ENCODE data around the gene QRICH1.

Gene QRICH1, protein sequence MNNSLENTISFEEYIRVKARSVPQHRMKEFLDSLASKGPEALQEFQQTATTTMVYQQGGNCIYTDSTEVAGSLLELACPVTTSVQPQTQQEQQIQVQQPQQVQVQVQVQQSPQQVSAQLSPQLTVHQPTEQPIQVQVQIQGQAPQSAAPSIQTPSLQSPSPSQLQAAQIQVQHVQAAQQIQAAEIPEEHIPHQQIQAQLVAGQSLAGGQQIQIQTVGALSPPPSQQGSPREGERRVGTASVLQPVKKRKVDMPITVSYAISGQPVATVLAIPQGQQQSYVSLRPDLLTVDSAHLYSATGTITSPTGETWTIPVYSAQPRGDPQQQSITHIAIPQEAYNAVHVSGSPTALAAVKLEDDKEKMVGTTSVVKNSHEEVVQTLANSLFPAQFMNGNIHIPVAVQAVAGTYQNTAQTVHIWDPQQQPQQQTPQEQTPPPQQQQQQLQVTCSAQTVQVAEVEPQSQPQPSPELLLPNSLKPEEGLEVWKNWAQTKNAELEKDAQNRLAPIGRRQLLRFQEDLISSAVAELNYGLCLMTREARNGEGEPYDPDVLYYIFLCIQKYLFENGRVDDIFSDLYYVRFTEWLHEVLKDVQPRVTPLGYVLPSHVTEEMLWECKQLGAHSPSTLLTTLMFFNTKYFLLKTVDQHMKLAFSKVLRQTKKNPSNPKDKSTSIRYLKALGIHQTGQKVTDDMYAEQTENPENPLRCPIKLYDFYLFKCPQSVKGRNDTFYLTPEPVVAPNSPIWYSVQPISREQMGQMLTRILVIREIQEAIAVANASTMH

DNA sequence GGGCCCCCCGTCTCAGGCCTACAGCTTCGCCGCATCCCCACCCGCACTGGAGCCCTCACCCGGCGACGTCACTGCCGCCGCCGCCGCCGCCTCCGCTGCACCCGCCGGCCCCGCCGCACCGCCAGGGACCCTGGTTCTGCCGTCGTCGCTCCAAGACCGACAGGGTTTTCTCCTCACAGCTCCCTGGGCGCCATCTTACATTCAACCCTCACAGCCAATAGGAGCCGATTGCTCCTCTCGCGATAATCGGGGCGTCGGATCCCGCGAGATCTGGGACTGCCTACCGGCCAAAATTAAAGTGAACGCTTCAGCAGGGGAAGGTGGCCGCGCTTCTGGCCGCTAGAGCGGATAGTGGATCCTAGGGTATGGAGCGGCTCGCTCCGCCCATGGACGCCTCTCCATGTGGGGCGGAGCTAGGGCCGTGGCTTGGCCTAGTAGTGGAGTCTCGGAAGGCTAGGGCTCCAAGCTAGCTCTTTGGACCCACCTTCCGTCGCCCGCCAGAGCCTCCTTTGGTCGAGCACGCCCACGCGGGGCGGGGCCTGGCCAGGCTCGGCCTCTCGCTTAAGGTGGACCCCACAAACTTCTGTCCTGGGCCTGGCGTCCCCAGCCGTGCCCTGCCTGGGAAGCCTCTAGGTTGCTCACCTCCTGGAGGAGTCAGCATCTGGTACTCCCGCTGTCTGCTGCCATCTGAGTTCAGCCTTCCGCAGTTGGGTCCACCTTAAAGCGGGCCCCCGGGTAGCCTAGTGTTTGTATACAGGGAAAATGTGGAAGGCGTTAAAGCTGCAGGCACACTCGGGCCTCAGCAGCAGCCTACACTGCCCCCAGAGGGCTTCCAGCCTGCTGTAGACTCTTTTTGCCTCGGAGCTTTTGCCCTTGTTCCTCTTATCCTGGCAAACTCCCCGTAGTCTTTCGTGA lies at the start of gene QRICH1:
QRICH1 (minus strand) TSS at position 219 of the 915 bp plus-strand sequence. CDS start 17,054 bp downstream, outside the sequence.
- peak; percentile 97 for DNase-seq

DNA sequence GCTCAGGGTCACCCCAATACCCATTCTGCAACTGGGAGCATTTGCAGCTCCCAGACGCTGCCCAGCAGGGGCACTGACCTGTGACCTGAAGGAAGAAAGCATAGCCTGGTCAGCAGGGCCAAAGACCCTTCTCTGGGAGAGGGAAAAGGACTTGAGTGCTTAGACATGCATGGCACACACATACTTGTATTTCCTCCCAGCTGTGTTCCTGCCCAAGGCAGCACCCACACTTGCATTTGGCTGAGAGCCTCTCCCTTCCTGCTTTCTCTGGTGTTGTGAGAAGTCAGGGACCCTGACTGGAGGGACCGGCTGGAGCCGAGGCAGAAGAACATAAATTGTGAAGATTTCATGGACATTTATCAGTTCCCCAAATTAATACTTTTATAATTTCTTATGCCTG lies 46.2 kb upstream of the QRICH1 start:
- no peak for DNase-seq

DNA sequence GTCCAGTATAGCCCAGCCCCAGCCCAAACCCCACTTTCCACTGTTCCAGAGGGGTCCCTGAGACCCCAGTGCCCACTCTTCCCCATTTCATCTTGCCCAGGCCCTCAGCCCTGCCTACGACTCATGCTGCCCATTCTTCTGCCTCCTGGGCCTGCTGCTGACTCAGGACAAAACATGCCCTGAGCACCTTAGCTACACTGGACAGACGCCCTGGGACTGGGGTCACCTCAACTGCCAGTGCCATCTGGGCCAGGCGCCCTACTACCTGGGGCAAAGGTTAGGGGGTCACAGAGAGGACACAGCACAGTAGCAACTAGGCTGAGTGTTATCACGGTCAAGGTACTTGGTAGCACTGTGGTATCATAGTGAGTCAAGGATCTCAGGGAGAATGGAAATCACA lies 41.6 kb upstream of the QRICH1 start:
- no peak for DNase-seq

DNA sequence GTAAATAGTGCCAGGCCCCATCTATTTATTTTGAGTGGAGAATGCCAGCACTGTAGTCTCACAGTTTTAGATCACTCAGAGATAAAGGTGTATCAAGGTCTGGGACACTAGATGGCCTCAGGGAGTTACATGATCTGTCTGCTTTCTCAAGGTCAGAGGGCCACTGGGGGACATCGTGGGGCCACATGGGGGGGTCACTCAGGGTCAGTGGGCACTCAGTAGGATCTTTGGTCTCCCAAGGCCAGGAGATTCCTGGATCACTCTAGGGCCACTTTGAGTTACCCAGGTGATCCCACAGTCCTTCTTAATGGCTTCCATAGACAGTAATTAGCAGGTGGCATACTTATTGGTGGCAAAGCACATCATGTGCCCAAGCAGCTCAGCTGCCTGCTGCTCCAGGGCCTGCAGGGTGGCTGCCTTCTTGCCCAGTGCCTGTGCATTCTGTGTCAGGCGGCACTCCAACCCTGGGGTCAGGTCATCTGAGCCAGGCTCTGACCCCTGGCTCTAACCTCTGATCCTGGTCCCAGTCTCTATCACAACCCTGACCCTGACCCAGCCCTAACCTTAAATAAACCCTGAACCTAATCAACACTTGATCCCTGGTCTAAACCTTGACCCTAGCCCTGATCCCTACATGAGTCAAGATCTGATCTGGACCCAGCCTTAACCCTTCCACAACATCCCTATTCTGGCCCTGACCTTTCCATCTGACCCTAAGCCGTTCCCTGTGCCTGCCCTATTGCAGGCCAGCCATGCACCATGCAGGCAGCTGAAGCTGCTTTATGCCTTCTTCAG lies 40.8 kb upstream of the QRICH1 start:
- DNase-seq = no peak

DNA sequence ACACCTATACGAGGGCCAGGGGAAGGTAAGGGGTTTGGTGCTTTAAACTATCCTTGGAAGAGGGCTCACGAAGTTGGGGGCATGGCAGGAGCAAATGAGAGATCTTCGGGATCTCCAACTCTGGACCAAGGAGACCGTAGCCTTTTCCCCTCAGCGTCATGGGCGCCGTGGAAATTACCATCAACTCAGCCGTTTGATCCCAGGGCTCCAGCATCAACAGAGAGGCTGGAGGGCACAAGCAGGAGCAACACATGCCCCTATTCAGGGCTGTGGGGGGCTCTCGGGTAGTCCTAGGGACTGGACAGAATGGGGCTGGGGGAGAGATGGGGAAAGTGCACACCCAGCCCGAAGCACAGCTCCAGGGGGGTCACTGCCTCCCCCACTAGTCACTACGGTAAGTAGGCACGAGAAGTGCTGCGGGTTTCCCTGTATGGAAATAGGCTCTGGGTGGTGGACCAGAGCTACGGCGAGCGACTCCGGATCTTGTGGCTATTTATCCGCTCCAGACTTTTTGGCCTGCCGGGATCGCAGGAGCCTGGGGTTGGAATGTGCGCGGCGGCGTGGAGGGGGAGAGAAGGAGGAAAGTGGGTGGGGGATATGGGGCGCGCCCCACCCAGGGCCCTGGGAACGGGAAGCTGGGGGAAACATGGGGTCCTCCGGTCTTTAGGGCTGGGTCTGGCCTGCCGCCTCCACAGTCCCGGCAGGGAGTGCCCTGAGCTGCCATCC lies 39.5 kb upstream of the QRICH1 start:
- DNase-seq = peak; percentile 76

DNA sequence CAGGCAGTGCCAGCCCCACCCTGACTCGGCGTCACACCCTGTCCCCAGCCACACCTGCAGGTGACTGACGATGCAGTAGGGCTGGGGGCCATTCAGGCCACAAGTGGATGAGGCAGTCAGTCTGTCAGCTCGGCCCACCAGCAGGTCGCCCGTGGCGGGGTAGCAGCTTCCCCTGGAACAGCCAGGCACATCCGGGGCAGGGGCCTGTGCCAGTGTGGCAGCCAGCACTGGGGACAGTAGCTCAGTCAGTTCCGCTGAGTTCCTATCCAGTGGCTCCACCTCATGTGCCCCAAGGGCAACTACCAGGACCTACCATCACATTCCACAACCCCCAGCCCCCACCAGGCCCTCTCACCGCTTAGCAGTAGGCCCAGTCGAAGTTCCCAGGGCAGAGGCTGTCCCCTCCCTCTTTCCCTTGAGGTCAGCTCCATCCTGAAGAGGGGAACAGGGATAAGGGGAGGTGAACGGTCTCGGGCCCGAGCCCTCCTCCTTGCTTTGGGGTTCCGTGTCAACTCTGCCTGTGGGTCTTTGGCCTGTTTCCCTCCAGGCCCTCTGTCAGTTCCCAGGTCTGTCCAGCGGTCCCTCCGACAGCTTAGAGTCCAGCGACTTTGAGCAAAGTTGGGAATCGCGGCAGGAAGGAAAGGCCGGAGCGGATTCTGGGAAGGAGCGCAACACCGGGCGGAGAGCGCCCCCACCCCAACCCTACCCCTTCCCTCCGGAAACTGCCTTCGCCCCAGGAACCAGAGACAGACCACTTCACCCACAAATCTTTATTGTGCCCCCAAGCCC lies 38.8 kb upstream of the QRICH1 start, which contains the start of gene LAMB2:
LAMB2 (minus strand) TSS at position 614 of the 789 bp plus-strand sequence; CDS start at position 431, 183 bp downstream.
- DNase-seq = peak; percentile 82

DNA sequence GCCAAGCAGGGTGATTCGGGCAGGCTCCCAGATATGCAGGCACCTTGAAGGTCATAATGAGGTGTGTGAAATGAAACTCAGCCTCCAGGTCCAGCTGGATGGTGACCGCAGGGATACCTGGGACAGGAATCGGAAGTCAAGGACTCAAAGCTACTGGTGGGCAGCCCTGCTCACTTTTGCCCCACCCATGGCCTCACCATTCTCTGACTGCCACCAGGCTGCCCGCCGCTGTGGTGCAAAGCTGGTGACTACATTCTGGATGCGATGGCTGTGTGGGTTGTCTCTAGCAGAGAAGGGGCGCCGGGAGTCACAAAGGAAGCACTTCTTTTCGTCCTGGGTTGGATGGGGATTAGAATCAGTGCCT lies 38.2 kb upstream of the QRICH1 start:
- no peak for DNase-seq

DNA sequence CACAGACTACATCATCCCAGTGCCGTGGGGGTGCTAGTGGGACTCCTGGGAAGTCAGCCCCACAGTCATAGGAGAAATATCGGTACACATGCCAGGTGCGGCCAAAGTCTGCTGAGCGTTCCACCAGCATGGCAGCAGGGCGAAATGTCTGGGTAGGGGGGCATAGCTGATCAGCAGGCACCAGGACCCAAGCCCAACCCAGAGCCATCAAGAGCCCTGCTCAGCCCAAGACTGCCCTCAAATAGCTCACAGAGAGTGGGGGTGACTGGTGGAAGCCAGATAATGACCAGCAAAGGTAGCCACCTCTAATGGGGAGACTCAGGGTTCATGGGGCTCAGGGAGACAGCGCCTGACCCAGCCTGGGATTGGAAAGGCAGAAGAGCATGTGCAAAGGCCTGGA lies 37.7 kb upstream of the QRICH1 start:
- DNase-seq = no peak

DNA sequence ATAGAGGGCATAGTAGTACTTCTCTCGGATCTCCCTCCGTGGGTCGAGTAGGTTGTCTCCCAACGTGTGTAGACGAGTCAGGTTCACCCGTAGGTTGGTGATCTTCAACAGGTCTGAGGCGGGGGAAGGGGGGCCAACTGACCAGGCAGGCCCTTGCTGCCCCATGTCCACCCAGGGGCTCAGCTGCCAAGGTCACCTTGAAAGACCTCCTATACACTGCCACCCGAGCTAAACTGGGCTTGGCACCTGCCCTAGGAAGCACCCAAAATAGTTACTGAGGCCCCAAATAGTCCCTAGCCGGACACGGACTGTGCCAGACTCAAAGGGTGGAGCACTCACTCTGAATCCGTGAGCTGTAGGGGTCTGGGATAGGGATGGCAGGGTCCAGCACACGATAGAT lies 37.2 kb upstream of the QRICH1 start:
- DNase-seq = no peak

DNA sequence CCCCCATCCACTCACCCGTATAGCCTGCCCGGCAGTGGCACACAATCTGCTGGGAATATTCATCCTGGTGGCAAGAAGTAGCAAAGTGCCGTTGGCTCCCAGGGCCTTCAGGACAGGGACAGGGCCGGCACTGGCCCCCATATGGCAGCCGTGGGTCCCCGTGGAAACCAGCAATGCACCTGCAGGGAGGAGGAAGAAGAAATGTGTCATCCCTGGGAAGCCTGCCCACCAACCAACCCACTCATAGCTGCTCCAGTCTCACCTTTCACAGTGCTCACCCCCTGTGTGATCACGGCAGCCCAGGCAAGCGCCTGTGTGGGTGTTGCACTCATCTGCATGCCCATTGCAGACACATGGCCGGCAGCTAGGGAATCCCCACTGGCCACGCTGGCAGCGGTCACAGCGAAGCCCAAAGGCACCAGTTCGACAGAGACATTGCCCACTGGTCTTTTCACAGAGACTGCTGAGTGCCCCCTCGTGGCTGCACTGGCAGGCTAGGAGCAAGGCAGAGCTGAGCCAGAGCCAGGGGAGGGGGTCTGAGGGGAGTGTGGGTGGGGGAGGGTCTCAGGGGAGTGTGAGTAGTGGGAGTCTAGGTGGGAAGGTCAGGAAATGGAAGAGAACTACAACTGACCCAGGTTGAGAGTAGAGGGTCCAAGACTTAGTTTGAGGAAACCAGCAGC lies 31.3 kb upstream of the QRICH1 start:
- no peak for DNase-seq

DNA sequence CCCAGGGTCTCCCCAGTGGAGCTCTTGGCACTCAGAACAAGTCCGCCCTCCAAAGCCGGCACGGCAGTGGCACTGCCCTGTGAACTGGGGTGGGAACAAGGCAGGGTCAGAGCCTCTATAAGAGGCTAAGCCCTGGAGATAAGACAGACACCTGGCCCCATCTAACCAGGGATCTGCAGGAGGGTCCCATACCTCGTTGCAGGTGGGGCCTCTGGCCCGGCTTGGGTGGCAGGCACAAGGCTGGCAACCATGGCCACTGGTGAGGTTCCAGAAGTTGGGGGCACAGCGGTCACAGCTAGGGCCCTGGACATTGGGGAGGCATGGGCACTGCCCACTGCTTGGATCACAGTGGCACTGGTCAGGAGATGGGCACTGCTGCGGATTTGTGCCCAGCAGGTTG lies 30.3 kb upstream of the QRICH1 start:
- DNase-seq = no peak

DNA sequence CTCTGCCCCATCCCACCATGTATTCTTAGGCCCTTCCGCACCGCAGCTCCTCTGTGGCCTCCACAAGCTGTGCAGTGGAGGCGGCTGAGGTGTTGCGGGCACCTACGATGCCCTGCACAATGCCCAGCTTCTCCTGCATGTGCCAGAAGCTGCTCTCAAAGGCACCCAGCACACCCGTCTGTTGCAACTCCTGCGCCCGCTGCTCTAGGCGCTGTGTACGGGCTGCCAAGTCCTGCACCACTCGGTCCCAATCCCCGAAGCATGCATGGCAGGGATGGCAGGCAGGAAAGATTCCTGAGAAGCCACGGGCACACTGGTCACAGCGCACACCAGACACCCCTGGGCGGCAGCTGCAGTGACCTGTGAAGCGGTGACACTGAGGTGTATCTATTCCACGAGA lies 29.8 kb upstream of the QRICH1 start:
- DNase-seq = no peak

DNA sequence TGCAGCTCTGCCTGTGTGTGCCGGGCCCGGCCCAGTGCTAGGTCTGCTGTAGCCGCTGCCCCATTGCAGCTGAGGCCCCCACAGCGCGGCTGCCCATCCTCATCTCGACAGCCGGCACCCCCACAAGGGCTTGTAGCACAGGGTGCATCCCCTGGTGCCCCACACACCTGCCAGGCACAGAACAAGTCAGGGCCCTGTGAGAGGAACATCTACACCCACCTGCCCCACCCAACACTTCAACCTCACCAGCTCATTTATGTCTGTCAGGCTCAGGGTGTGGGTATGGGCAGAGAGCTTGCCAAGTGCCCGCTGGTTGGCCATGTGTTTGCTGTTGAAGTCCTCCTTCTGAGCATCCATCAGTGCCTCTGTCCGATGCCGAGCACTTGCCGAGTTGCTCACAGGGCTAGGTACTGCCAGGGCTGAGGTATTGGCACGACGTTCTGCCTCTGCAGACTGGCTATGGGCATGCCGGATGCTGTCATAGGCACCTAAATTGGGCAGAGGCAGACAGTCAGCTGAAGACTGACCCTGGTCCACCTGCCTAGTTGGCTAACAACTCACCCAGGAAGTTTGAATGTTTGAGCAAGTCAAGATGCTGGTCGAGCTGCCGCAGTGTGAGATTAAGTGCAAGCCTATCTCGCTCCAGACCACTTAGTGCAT lies 29.1 kb upstream of the QRICH1 start:
- no peak for DNase-seq

DNA sequence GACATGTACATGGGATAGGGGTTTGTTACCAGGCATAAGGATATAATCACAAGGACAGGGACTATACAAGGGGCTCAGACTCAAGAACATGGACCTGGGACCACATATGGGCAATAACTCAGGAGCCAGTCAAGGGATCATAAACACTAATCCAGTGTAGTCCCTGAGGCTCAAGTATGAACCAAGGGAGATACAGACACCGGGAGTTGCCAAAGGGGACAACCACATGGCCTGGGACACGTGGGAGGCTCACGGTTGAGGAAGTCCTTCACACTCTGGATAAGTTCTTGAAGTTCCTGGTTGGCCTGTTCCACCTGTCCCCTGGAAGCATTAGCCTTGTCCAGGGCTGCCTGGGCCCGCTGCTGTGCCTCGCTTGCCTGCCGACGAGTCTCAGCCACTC lies 28.6 kb upstream of the QRICH1 start:
- DNase-seq = no peak

DNA sequence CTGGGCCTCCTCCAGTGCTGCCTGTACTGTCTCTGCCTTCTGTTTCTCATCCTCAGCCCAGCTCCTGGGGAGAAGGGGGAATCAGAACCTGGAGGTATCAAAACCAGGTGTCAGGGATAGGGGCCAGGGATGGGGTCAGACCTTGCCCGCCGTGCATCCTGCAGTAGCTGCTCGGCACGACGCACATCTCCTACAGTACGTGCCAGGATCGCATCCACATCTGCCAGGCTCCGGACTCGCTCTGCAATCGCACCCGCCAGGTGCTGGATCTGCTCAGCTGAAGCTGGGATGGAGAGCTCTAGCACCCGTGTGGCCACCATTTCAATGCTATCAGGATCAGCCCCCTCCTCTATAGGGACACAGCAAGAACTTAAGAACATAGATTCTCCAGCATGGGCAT lies 28.2 kb upstream of the QRICH1 start:
- DNase-seq = no peak

DNA sequence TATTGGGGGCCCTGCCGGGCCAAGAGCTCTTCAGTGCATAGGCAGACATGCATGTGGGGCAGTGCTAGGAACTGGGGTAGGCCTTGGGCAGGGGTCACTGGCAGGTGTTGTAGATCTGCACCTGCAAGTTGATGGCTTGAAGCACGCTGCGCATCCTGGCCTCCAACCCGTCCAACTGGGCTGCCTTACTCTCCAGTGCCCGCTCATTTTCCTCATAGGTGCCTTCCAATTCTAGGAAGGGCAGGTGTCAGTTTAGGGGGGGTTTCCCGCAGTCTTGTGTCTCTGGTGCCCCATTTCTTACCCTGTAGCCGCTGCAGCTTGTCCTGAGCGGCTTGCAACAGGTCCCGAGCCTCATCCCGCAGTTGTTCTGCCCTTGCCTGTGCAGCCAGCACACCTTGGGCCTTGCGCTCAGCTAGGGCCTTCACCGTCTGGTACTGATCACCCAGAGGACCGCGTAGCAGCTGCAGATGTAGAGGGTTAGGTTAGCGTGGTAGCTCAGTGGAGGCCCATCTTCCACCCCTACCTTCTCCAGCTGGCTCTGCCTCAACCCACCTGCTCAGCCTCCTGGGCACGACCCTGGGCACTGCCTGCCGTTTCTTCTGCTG lies 27.4 kb upstream of the QRICH1 start:
- no peak for DNase-seq

DNA sequence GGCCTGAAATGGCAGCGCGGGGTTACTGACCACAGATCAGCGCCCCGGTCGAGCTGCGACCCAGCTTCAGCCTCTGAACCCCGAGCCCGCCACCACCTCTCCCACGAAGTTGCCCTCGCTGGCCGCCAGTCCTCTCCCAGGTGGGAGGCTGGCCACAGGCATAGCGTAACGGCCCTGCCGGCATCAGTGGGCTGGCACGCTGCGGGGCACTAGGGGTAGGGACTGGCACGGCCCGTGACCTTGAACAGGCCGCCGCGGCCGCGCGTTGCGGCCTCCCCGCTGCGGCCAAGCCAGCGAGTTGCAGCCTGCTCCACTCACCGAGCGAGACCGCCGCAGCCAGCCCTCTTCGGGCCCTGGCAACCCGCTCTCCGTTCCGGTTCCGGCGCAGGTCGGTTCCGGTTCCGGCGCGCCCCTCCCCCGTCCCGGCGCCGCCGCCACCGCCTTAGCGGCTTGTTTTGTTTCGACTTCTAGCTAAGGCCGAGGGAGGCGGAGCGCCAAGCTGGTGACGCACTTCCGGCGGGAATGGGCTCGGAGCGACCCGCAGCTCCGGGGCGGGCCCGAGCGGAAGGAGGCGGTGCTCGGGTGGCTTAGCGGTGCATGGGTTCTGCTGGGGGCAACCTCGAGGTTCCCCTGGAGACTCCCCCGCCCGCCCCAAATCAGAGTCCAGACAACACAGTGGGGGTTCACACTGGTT lies 26.7 kb upstream of the QRICH1 start, which contains the start of gene USP19:
USP19 (minus strand) TSS at position 386 of the 694 bp plus-strand sequence. CDS start 1,678 bp downstream, outside the sequence.
- peak; percentile 79 for DNase-seq

DNA sequence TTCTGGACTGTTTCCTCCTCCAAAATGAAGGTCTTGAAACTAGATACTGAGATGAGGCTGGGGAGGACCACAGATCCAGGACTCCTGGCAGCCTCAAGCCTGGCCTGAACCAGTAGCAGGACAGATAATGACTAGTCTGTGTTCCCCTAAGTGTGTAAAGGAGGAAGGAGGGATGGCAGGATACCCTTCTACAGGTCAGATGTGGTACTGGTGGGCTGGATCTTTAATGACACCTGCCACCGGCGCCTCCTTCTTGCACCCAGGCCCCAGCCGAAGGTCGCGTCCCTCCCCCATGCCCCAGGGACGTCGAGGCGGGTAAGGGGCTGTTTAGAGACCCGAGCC lies 26.2 kb upstream of the QRICH1 start:
- no peak for DNase-seq
